Endothelial cell of umbilical vein (primary cell): ENCODE data around the gene OR8B4. TPM values are rescaled to one million over a fixed set of nuclear protein-coding genes. Genes with fewer than 3 reads are reported as not detected.

Experiments
- BruUV-seq: library from RNA; stranded (reverse); fragments of 400-500 nt; replicated peaks from 2 replicates; lab custom pipeline; 2021; lab: Mats Ljungman, UMichigan
- CTCF ChIA-PET: fragments of 300-600, 350-600 bp; sonication (Branson Sonifier 250); formaldehyde crosslinking; loops from one replicate; lab custom pipeline; 2021; ENCODE audit warnings: antibody characterized with exemption, inconsistent platforms; lab: Charles Lee
- POLR2A ChIA-PET: fragments of 300-600, 350-600 bp; sonication (Branson Sonifier 250); formaldehyde crosslinking; loops from one replicate; lab custom pipeline; 2021; ENCODE audit warnings: antibody characterized with exemption, inconsistent platforms; lab: Charles Lee
- DNase-seq: peaks from one replicate; pipeline ENCODE4 v3.0.0-alpha.2; 2011; ENCODE audit warnings: low read depth, low spot score
- FAIRE-seq: peaks from 2 replicates; lab custom pipeline; 2011; peaks lifted over from hg19 to GRCh38; lab: Jason Lieb, UNC
- H2AFZ ChIP-seq: 2 replicates; pipeline ENCODE4 v1.6.0; 2012; ENCODE audit warnings: low read depth, low read length, control low read depth, inconsistent platforms
- H3K27ac ChIP-seq: 2 replicates; pipeline ENCODE4 v1.5.1; 2011; ENCODE audit warnings: low read depth, mild to moderate bottlenecking, control low read depth, low read length, moderate library complexity; ENCODE audit not compliant: insufficient read depth
- H3K27me3 ChIP-seq, 2 experiments: 2 replicates each; pipeline versions ENCODE4 v1.6.0 to v1.6.1; 2011; ENCODE audit warnings: low read length in 2 of 2, mixed read lengths in 1 of 2; ENCODE audit not compliant: control insufficient read depth in 2 of 2, insufficient read depth in 2 of 2
- H3K36me3 ChIP-seq, 2 experiments: 2 replicates in 1 of 2; 3 replicates in 1 of 2; pipeline ENCODE4 v1.5.1; 2011; ENCODE audit warnings: low read length in 2 of 2, mild to moderate bottlenecking in 1 of 2, moderate library complexity in 1 of 2; ENCODE audit not compliant: control insufficient read depth in 2 of 2, insufficient read depth in 2 of 2; ENCODE audit errors: extremely low read depth in 1 of 2
- H3K4me1 ChIP-seq: 3 replicates; pipeline ENCODE4 v1.5.1; 2011; ENCODE audit warnings: mild to moderate bottlenecking, low read length; ENCODE audit not compliant: control insufficient read depth, insufficient read depth; ENCODE audit errors: extremely low read depth
- H3K4me2 ChIP-seq: 2 replicates; pipeline ENCODE4 v1.6.1; 2011; ENCODE audit warnings: low read length, control low read depth, mixed read lengths; ENCODE audit not compliant: insufficient read depth
- H3K4me3 ChIP-seq, 3 experiments: fragments of 200-600 bp in 1 of 3; sonication (generic), shearing (Covaris generic) in 1 of 3; replicated peaks in 1 of 3; 2 replicates each; pipeline ENCODE4 v1.5.1; 2011 to 2016; ENCODE audit warnings: control low read depth in 3 of 3, low read length in 3 of 3, mild to moderate bottlenecking in 2 of 3, inconsistent platforms in 1 of 3, low read depth in 1 of 3, moderate library complexity in 1 of 3; ENCODE audit not compliant: insufficient read depth in 1 of 3
- H3K79me2 ChIP-seq: 2 replicates; pipeline ENCODE4 v1.6.0; 2012; ENCODE audit warnings: low read length, inconsistent platforms; ENCODE audit not compliant: control insufficient read depth, insufficient read depth
- H3K9ac ChIP-seq: replicated peaks from 2 replicates; pipeline ENCODE3; 2011; ENCODE audit warnings: low read length, control low read depth; ENCODE audit not compliant: insufficient read depth; ENCODE audit errors: extremely low read depth
- H3K9me1 ChIP-seq: replicated peaks from 3 replicates; pipeline ENCODE4 v1.6.0; 2011; ENCODE audit warnings: mild to moderate bottlenecking, low read length; ENCODE audit not compliant: control insufficient read depth, insufficient read depth; ENCODE audit errors: extremely low read depth
- H3K9me3 ChIP-seq: replicated peaks from 2 replicates; pipeline ENCODE4 v1.5.1; 2012; ENCODE audit warnings: low read length, inconsistent platforms; ENCODE audit not compliant: control insufficient read depth, insufficient read depth
- H4K20me1 ChIP-seq: replicated peaks from 2 replicates; pipeline ENCODE3; 2011; ENCODE audit warnings: mild to moderate bottlenecking, low read length; ENCODE audit not compliant: control insufficient read depth, insufficient read depth; ENCODE audit errors: extremely low read depth
- EZH2 ChIP-seq: IDR thresholded peaks from 2 replicates; pipeline ENCODE4 v1.6.1; 2012; ENCODE audit warnings: borderline replicate concordance, low read depth, mild to moderate bottlenecking, moderate library complexity, low read length, inconsistent platforms; ENCODE audit not compliant: severe bottlenecking
- FOS ChIP-seq: IDR thresholded peaks from 2 replicates; pipeline ENCODE4 v1.6.1; 2011; ENCODE audit warnings: mild to moderate bottlenecking, low read length, moderate library complexity, borderline replicate concordance; ENCODE audit not compliant: insufficient read depth
- GATA2 ChIP-seq: IDR thresholded peaks from 2 replicates; pipeline ENCODE4 v1.7.0; 2011; ENCODE audit warnings: low read depth, mild to moderate bottlenecking, moderate library complexity, mixed read lengths, low read length; ENCODE audit not compliant: insufficient read length, insufficient read depth
- JUN ChIP-seq: IDR thresholded peaks from 2 replicates; pipeline ENCODE4 v1.6.1; 2011; ENCODE audit warnings: borderline replicate concordance, low read depth; ENCODE audit not compliant: insufficient read length, insufficient read depth
- MYC ChIP-seq: IDR thresholded peaks from one replicate; pipeline ENCODE4 v1.6.1; 2011; ENCODE audit warnings: mild to moderate bottlenecking, low read depth, low read length
- POLR2A ChIP-seq: IDR thresholded peaks from 2 replicates; pipeline ENCODE4 v1.6.1; 2012; ENCODE audit warnings: low read depth, mild to moderate bottlenecking, control low read depth, low read length
- POLR2AphosphoS5 ChIP-seq: IDR thresholded peaks from 2 replicates; pipeline ENCODE4 v1.6.1; 2012; ENCODE audit warnings: low read depth, mild to moderate bottlenecking, control low read depth, low read length, moderate library complexity; ENCODE audit not compliant: insufficient read depth
- dilution Hi-C: fragments of 300-500 bp; cut with MboI; formaldehyde crosslinking; loops from one replicate; pipeline ENCODE4 v1.15.0; 2019; ENCODE audit warnings: low sequenced_read_pairs; ENCODE audit not compliant: extremely low pct_ligation_motif_present
- intact Hi-C: fragments of 100-400 bp; cut with micrococcal nuclease; formaldehyde crosslinking; loops from one replicate; pipeline ENCODE4 v1.10.0; 2022
- polyA plus RNA-seq, 4 experiments: library from polyadenylated mRNA; depleted of rRNA in 3 of 4; stranded (reverse) in 3 of 4; unstranded in 1 of 4; fragments of >200 nt; gene quantifications; 2 replicates each; pipeline versions ENCODE4 v1.2.1 to v1.2.3, GENCODE V29; 2011 to 2012; ENCODE audit warnings: missing spikeins in 1 of 4
- total RNA-seq: library from RNA; stranded (reverse); gene quantifications from 2 replicates; pipeline ENCODE4 v1.2.3, GENCODE V29; 2021
- TF ChIP-seq, protein P1 (sequence below), 2 donors: IDR thresholded peaks; 1 replicate in 1 of 2; 2 replicates in 1 of 2; pipeline ENCODE4 v1.5.1; 2011; ENCODE audit warnings: low read length in 2 of 2, mild to moderate bottlenecking in 2 of 2, moderate library complexity in 2 of 2, control low read depth in 1 of 2, inconsistent platforms in 1 of 2, low read depth in 1 of 2; ENCODE audit not compliant: insufficient read depth in 1 of 2; ENCODE audit errors: extremely low read depth in 1 of 2
- TF ChIP-seq, protein P2 (sequence below): IDR thresholded peaks from 2 replicates; pipeline ENCODE4 v1.6.1; 2011; ENCODE audit not compliant: insufficient read depth, insufficient read length

Gene OR8B4
- total and polyA plus RNA-seq, 2 donors (not counting 3 experiments of a cell fraction or from before 2014, with no cell fraction given), result not detected

DNA sequence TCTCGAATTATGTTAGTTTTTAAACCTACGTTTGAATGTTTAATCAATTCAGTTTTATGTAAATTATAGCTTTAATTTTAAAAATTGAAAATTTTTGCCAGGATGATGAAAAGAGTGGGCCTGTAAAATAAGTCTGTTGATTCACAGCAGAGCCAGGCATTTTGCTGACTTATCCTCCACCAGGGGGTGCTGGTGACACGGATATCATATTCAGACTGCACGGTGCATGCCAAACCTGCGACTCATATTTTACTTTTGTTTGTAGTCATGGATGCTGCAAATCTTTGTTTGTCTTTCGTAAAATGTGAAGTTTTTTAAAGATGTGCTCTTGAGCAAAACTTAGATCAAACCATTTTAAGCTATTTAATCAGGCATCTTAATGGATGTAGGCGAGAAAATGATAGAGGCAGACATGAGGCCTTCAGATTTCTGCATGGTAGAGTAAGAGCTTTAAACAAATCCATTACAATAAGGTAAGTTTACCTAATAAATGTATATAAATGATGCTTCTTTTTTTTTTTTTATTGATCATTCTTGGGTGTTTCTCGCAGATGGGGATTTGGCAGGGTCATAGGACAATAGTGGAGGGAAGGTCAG, 22.2 kb downstream of the OR8B4 start:
- TF ChIP-seq POLR2AphosphoS5 (no peak), FOS (peak; percentile 12)
- TF ChIP-seq, protein P1, sequence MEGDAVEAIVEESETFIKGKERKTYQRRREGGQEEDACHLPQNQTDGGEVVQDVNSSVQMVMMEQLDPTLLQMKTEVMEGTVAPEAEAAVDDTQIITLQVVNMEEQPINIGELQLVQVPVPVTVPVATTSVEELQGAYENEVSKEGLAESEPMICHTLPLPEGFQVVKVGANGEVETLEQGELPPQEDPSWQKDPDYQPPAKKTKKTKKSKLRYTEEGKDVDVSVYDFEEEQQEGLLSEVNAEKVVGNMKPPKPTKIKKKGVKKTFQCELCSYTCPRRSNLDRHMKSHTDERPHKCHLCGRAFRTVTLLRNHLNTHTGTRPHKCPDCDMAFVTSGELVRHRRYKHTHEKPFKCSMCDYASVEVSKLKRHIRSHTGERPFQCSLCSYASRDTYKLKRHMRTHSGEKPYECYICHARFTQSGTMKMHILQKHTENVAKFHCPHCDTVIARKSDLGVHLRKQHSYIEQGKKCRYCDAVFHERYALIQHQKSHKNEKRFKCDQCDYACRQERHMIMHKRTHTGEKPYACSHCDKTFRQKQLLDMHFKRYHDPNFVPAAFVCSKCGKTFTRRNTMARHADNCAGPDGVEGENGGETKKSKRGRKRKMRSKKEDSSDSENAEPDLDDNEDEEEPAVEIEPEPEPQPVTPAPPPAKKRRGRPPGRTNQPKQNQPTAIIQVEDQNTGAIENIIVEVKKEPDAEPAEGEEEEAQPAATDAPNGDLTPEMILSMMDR (IDR thresholded peaks at IDR 0.05; ENCODE audit: extremely low read depth in 1 of 2, insufficient read depth in 1 of 2, low read depth in 1 of 2, low read length in 2 of 2), result peak; percentile 80
- H3K9me1 ChIP-seq, result no peaks in the 10 kb centered on the region
- no peaks in the 10 kb centered on the region for H3K9me3 ChIP-seq
- no peaks in the 10 kb centered on the region for H3K36me3 ChIP-seq
- peak; percentile 67 for DNase-seq
- H3K4me2 ChIP-seq, result no peak overlapping the region
- no peak overlapping the region for H3K9ac ChIP-seq
- H4K20me1 ChIP-seq, result no peaks in the 10 kb centered on the region
- no TSS peak for BruUV-seq
- peaks cover 2 to 10% of the 10 kb centered on the region in 2 experiments for H3K27me3 ChIP-seq
- no peak overlapping the region for H3K4me3 ChIP-seq
- intact Hi-C loops (loop anchor here (1.0 to 5.0 kb wide), 4 partner anchors 184 to 465 kb away; no protein-coding TSS in a partner anchor), dilution Hi-C loops (no loop called here)
- H3K79me2 ChIP-seq, result no peaks in the 10 kb centered on the region
- FAIRE-seq, result peak; percentile 88
- POLR2A ChIA-PET, result no interaction called here
- no peaks in the 10 kb centered on the region for H3K4me1 ChIP-seq
- H2AFZ ChIP-seq, result no peak overlapping the region
- no peak overlapping the region for H3K27ac ChIP-seq
- CTCF ChIA-PET, result interaction anchor here (0.6 to 2.8 kb wide), 14 partner anchors 14 to 474 kb away, joined by 3 to 15 read pairs (median 4); no protein-coding TSS in a partner anchor

DNA sequence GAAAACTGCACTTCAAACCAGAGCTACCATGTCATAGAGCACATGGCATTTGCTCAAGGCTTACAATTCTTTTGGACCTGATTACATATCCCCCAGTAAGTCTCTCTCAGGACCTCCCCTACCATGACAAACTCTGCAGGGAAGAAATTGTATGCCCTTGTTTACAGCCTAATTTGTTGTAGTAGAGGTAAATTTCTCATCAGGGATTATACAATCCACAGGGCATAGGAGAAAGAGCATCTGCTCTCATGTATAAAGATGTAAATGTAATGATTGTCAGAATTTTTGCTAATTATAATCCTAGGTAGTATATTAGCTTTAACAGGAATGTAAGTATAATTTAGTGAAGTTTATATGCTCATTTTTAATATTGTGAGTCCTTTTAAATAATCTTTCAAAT, 25.7 kb downstream of the OR8B4 start, which contains the start of gene OR8B3:
OR8B3 (minus strand) TSS at position 101 of the 400 bp plus-strand sequence. CDS start 1,673 bp downstream, outside the sequence.
- Histone ChIP-seq H3K9ac (no peak within 1 kb of the TSS), H3K79me2 (no peaks in the 10 kb centered on the region)

More for the DNA sequence above, 25.7 kb downstream of the OR8B4 start, which contains the start of gene OR8B3:
- POLR2A ChIA-PET, result no interaction called here
- BruUV-seq, result no TSS peak
- no peaks in the 10 kb centered on the region for H3K27me3 ChIP-seq
- H3K4me3 ChIP-seq, result no peak within 1 kb of the TSS
- CTCF ChIA-PET, result no interaction called here
- intact Hi-C loops, result no loop called here
- H3K27ac ChIP-seq, result no peak within 1 kb of the TSS
- no peaks in the 10 kb centered on the region for H3K9me3 ChIP-seq
- TF ChIP-seq GATA2 (no peak), FOS (no peak), POLR2A (no peak), POLR2AphosphoS5 (no peak), MYC (no peak), JUN (no peak), EZH2 (no peak)
- TF ChIP-seq, protein P1 (IDR thresholded peaks at IDR 0.05; ENCODE audit: extremely low read depth in 1 of 2, insufficient read depth in 1 of 2, low read depth in 1 of 2, low read length in 2 of 2), result no peak
- TF ChIP-seq, protein P2, sequence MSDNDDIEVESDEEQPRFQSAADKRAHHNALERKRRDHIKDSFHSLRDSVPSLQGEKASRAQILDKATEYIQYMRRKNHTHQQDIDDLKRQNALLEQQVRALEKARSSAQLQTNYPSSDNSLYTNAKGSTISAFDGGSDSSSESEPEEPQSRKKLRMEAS, result no peak
- H3K4me2 ChIP-seq, result no peak within 1 kb of the TSS
- FAIRE-seq (no peak), DNase-seq (no peak)
- H3K36me3 ChIP-seq, result no peaks in the 10 kb centered on the region
- no peak within 1 kb of the TSS for H2AFZ ChIP-seq
- no peaks in the 10 kb centered on the region for H3K9me1 ChIP-seq
- no peaks in the 10 kb centered on the region for H4K20me1 ChIP-seq
- dilution Hi-C loops, result no loop called here
- no peaks in the 10 kb centered on the region for H3K4me1 ChIP-seq
